Natural killer cell (primary cell): ENCODE measurements around the gene CIZ1. TPM values are rescaled to one million over a fixed set of nuclear protein-coding genes. Genes with fewer than 3 reads are reported as not detected.

Source experiments
- ATAC-seq, 3 donors: fragments of 150-1000 bp in 2 of 3; fragments of 200-7000 bp in 1 of 3; cut with Tn5 transposase; 1 replicate in 1 of 3; 2 replicates in 2 of 3; pipeline ENCODE4 v1.10.0; 2021; ENCODE audit warnings: mild to moderate bottlenecking in 2 of 3, moderate library complexity in 2 of 3
- DNase-seq, 2 donors: peaks; one replicate each; pipeline versions ENCODE4 v3.0.0 to v3.0.0-alpha.2; 2013 to 2021; ENCODE audit warnings: mixed read lengths in 1 of 2
- H3K27ac ChIP-seq: one replicate; pipeline ENCODE4 v1.5.1; 2013; ENCODE audit warnings: mild to moderate bottlenecking, low read length
- H3K27me3 ChIP-seq: one replicate; pipeline ENCODE4 v1.6.1; 2013; ENCODE audit warnings: low read length; ENCODE audit not compliant: control insufficient read depth, insufficient read depth
- H3K36me3 ChIP-seq: one replicate; pipeline ENCODE4 v1.6.1; 2013; ENCODE audit warnings: low read length; ENCODE audit not compliant: control insufficient read depth, insufficient read depth
- H3K4me1 ChIP-seq: one replicate; pipeline ENCODE4 v1.6.1; 2013; ENCODE audit warnings: low read length; ENCODE audit not compliant: control insufficient read depth, insufficient read depth
- H3K4me3 ChIP-seq: one replicate; pipeline ENCODE4 v1.5.1; 2013; ENCODE audit warnings: low read length
- H3K9me3 ChIP-seq: one replicate; pipeline ENCODE4 v1.6.1; 2013; ENCODE audit warnings: low read length; ENCODE audit not compliant: control insufficient read depth, insufficient read depth
- H3K27ac Mint-ChIP-seq, 2 donors: one replicate each; pipeline ENCODE4 v1.8.0; 2022; ENCODE audit warnings: mild to moderate bottlenecking in 2 of 2, mixed read lengths in 2 of 2, moderate library complexity in 1 of 2
- H3K27me3 Mint-ChIP-seq, 2 donors: one replicate each; pipeline ENCODE4 v1.8.0; 2022; ENCODE audit warnings: low read depth in 2 of 2, mixed read lengths in 2 of 2
- H3K36me3 Mint-ChIP-seq: one replicate; pipeline ENCODE4 v1.8.0; 2022; ENCODE audit warnings: mixed read lengths
- H3K4me1 Mint-ChIP-seq, 2 donors: one replicate each; pipeline ENCODE4 v1.8.0; 2022; ENCODE audit warnings: mixed read lengths in 2 of 2
- H3K4me3 Mint-ChIP-seq: one replicate; pipeline ENCODE4 v1.8.0; 2022; ENCODE audit warnings: mild to moderate bottlenecking, moderate library complexity, mixed read lengths
- H3K9me3 Mint-ChIP-seq, 2 donors: one replicate each; pipeline ENCODE4 v1.8.0; 2022; ENCODE audit warnings: mixed read lengths in 2 of 2
- CTCF ChIP-seq: fragments of 200-600 bp; IDR thresholded peaks from one replicate; pipeline ENCODE4 v1.8.0; 2022; ENCODE audit warnings: antibody characterized with exemption
- WGBS: methylation state at CpG from one replicate; pipeline ENCODE4 v1.1.7; 2013; ENCODE audit warnings: missing lambda C conversion rate; ENCODE audit not compliant: insufficient coverage; 5-methylcytosine and 5-hydroxymethylcytosine counted together
- intact Hi-C: fragments of 100-400 bp; cut with micrococcal nuclease; formaldehyde crosslinking; loops from one replicate; pipeline ENCODE4 v1.14.2; 2022
- total RNA-seq, 4 donors: library from RNA; stranded (reverse); fragments of 120-200 nt in 1 of 4; gene quantifications; one replicate each; pipeline versions ENCODE4 v1.2.3 to v1.2.4, GENCODE V29; 2013 to 2022

The CIZ1 gene
- total RNA-seq, 3 donors from 2014 or later (not counting 1 experiment from before 2014, with no cell fraction given), result 152 to 165 (median 159) TPM

DNA sequence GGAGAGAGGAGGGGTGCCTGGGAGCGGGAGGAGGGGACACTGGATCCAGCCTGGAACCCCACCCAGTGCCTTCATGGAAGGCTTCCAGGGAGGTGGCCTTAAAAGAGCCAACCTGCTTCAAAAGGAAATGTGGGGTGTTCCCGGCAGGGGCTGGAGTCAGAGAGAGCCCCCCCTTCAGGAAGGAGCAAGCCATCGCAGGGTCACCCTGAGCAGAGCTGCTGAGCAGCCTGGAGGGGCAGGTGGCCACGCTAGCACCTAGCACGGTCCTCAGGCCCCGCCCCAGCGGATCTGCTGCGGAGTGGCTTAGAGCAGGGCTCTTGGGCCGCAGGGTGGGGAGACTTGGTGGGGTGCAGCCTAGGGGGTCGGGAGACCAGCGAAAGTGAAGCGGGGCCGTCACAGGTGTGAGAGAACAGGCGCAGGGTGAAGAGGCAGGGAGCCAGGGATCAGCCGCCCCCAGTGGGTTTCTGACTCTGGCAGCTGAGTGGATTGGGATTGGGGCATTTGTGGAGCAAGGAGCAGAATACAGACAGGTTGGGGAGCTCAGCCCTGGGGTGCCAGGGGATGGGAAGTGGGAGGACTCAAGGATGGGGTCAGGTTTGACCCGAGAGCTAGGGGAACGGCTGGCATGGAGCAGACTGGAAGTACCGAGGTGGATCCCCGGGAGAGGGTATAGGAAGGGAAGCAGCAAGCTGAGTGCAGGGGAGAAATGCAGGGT, 40.6 kb downstream of the CIZ1 start:
- TF ChIP-seq CTCF, result no peak
- Histone ChIP-seq H3K27me3 (no peaks in the 10 kb centered on the region), H3K4me1 (no peaks in the 10 kb centered on the region), H3K4me3 (no peak overlapping the region), H3K36me3 (no peaks in the 10 kb centered on the region), H3K27ac (no peak overlapping the region), H3K9me3 (no peaks in the 10 kb centered on the region)
- intact Hi-C loops, result no loop called here
- H3K27ac Mint-ChIP-seq, result peak overlapping the region in 1 of 2 donors; percentile 31
- no peaks in the 10 kb centered on the region for H3K27me3 Mint-ChIP-seq
- H3K36me3 Mint-ChIP-seq, result no peaks in the 10 kb centered on the region
- DNase-seq (peak in 1 of 2 donors; percentile 39), ATAC-seq (peak in 1 of 3 donors; percentile 28)
- peaks cover 0 to 6% of the 10 kb centered on the region in 2 donors for H3K4me1 Mint-ChIP-seq
- WGBS, result 86% methylated on average over 19 of the region's 19 CpGs
- H3K4me3 Mint-ChIP-seq, result no peak overlapping the region
- H3K9me3 Mint-ChIP-seq, result no peaks in the 10 kb centered on the region

DNA sequence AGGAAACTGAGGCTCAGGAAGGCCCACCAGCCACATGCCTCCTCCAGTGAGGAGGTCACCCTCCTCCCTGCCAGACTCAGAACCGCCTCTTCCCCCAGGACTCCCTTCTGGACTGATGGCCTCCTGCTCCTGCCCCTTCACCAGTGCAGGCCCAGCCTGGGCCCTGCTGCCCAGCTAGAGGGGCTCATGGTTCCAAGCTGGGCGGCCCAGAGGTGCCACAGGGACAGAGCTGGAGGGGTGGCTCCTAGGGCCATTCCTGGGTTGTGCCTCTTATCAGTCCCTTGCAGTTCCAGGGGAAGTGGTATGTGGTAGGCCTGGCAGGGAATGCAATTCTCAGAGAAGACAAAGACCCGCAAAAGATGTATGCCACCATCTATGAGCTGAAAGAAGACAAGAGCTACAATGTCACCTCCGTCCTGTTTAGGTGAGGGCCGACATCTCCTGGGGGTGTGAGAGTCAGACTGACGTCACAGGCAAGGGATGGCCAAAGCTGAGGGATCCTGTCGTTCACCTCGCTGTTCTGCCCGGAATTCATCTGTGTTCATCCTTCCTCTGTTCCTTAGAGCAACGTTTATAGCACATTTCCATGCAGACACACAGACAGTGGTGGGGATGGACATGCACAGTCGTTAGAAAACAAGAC, 41.3 kb downstream of the CIZ1 start:
- no peaks in the 10 kb centered on the region for H3K27me3 Mint-ChIP-seq
- intact Hi-C loops, result no loop called here
- TF ChIP-seq CTCF, result no peak
- no peaks in the 10 kb centered on the region for H3K36me3 ChIP-seq
- H3K4me1 ChIP-seq, result no peaks in the 10 kb centered on the region
- H3K27ac Mint-ChIP-seq, result no peak overlapping the region
- H3K36me3 Mint-ChIP-seq, result no peaks in the 10 kb centered on the region
- H3K9me3 Mint-ChIP-seq, result no peaks in the 10 kb centered on the region
- no peaks in the 10 kb centered on the region for H3K27me3 ChIP-seq
- DNase-seq (no peak), ATAC-seq (no peak)
- no peak overlapping the region for H3K4me3 Mint-ChIP-seq
- 52% methylated on average over 11 of the region's 11 CpGs for WGBS
- no peaks in the 10 kb centered on the region for H3K9me3 ChIP-seq
- no peak overlapping the region for H3K4me3 ChIP-seq
- no peak overlapping the region for H3K27ac ChIP-seq
- peaks cover 0 to 6% of the 10 kb centered on the region in 2 donors for H3K4me1 Mint-ChIP-seq

GRCh38 chr9:128149001-128149701, 42.2 kb downstream of the CIZ1 start, which contains the start of gene LCN2:
TSS of gene LCN2 (plus strand) at chr9:128149453. CDS start at chr9:128149526, 73 bp downstream.
- Histone ChIP-seq H3K4me3 (no peak within 1 kb of the TSS), H3K36me3 (no peaks in the 10 kb centered on the region), H3K27ac (no peak within 1 kb of the TSS), H3K4me1 (no peaks in the 10 kb centered on the region), H3K27me3 (no peaks in the 10 kb centered on the region), H3K9me3 (no peaks in the 10 kb centered on the region)
- intact Hi-C loops, result no loop called here
- ATAC-seq (no peak), DNase-seq (no peak)
- Mint-ChIP-seq H3K9me3 (no peaks in the 10 kb centered on the region), H3K36me3 (no peaks in the 10 kb centered on the region), H3K4me1 (peaks cover 0 to 6% of the 10 kb centered on the region in 2 donors), H3K27me3 (no peaks in the 10 kb centered on the region), H3K4me3 (no peak within 1 kb of the TSS), H3K27ac (no peak within 1 kb of the TSS)
- WGBS, result 89% methylated on average over 9 of the region's 9 CpGs
- TF ChIP-seq CTCF, result no peak
